GM18861 (cell line): ENCODE results near the gene ZBTB21.
"Not testable (repeated sequence)": the region's sequence is repeated elsewhere in the genome, so short reads cannot be mapped to it uniquely, and the experiment has no call there.

Experiments used
- ATAC-seq: cut with Tn5 transposase; IDR thresholded peaks from one replicate; pipeline ENCODE4 v1.9.1; 2021; ENCODE audit not compliant: unreplicated experiment

Gene ZBTB21

DNA sequence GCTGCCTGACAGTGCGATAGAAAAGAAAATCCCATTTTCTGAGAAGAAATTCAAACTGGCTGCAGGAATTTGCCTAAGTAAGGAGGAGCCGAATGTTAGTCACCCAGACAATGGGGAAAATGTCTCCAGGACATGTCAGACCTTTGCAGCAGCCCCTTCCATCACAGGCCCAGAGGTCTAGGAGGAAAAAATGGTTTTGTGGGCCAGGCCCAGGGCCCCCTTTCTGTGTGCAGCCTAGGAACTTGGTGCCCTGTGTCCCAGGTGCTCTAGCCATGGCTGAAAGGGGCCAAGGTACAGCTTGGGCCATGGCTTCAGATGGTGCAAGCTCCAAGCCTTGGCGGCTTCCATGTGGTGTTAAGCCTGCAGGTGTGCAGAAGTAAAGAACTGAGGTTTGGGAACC lies 14.6 kb downstream of the ZBTB21 start:
- no peak for ATAC-seq

- not testable (repeated sequence) for ATAC-seq
Measured at GRCh38 chr21:41994613-41995012, 15.5 kb downstream of the ZBTB21 start.

- ATAC-seq: no peak
Measured at GRCh38 chr21:41993744-41994143, 16.4 kb downstream of the ZBTB21 start.

DNA sequence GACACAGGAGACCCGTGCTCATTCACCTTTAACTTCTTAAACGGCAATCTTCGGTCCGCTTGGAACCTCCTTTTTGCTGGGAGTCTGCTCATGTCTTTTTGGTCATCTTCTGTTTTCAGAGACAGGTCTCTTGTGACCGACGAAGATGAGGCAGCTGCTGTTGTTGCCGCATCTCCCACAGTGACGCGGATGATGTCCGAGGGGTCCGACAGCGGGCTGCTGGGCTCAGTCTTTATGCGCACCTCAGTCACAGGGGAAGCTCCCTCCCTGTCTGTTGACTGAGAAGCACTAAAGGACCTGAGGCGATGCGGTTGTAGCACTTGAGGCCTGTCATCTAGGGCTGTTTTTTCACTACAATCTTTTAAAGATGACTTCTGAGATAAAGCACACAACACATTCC lies 17.6 kb downstream of the ZBTB21 start:
- no peak for ATAC-seq

DNA sequence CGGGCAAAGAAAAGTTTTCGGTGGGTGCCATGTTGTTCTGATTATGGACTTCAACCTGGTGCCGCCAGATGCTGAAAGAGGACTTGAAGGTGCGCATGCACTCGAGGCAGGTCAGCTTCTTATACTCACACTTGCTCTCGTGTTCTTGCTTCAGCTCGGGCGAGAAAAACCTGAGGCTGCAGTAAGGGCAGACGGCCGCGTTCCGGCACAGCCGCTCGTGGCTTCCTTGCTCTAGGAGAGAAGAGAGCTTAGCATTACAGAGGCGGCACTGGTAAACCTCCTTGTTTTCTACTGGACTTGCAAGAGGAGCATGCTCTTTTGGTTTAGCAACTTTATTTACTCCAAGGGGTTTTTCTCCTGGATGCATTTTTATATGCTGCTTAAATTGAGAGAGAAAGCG lies 18.5 kb downstream of the ZBTB21 start:
- no peak for ATAC-seq

- ATAC-seq: no peak
Measured at GRCh38 chr21:41989698-41990097, 20.5 kb downstream of the ZBTB21 start.

DNA sequence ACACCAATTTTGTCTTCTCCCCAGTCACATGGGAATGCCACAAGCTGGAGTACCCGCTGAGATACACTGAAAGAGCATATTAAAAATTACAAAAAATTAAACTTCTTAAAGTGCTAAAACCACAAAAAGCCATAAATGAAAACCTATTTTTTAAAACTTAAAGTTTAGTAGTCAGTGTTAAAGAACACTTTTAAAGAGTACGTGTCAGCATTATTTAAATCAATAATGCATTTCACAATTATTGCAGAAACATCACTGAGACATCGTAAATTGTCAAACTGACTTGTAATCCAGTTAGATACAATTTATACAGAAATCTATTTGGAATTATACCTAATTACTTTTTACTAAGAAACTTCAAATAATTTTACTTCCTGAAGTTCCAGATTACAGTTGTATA lies 22.9 kb downstream of the ZBTB21 start:
- no peak for ATAC-seq

- no peak for ATAC-seq
Measured at GRCh38 chr21:41985662-41986416, 24.3 kb downstream of the ZBTB21 start.

DNA sequence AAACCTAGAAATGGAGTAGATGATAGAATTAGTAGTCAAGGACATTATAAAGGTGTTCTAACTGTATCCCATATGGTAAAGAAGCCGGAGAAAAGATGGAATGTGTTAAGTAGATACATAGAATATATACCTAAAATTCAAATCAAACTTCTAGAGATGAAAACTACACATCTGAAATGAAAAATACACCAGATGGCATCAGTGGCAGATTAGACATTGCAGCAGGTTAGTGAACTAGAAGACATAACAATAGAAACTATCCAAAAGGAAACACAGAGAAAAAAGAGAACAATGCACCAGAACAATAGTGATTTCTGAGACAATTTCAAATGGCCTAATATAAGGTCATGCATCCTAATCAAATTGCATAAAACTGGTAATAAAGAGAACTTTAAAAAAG lies 26.9 kb downstream of the ZBTB21 start:
- no peak for ATAC-seq

- ATAC-seq: no peak
Measured at GRCh38 chr21:41980561-41980960, 29.6 kb downstream of the ZBTB21 start.

DNA sequence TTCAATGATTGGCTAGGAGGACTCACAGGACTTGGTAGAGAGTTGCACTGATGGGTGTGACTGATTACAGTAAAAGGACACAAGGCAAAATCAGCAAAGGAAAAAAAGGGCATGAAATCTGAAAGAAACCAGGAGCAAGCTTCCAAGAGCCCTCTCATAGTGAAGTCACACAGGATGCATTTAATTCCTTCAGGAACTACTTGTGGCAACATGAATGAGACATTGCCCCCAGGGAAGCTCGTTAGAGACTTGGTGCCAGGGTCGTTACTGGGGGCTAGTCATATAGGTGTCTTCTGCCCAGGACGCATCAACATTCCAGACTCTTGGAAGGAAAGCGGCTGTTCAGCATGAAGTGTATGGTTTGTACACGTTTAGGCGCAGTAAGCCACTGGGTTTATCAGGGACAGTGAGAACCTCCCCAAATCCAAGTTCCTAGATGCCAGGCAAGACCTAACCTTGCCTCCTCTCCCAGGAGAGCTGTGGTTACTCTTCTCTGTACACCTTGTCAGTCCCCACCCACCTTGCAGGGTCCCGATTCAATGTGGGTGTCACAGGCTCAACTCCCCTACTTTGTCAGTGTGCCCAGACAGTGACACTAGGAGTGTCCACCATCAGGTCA lies 30.3 kb downstream of the ZBTB21 start:
- no peak for ATAC-seq

DNA sequence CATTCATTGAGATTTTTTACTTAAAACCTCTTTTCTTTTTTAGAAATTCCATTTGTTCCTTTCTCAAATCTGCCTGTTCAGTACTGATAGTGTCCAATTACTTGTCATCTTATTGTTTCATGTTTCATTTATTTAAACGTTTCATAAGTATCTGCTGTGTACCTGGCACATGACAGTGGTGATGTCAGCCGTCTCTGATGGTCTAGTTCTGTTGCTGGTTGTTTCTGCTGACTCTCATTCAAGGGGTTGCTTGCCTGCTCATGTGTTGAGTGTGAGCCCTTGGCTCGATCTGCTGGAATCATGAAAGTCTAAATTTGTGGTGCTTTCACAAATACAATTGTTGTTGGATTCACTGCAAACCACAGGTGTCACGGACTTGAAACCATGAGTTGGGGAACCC lies 30.8 kb downstream of the ZBTB21 start:
- ATAC-seq: no peak

DNA sequence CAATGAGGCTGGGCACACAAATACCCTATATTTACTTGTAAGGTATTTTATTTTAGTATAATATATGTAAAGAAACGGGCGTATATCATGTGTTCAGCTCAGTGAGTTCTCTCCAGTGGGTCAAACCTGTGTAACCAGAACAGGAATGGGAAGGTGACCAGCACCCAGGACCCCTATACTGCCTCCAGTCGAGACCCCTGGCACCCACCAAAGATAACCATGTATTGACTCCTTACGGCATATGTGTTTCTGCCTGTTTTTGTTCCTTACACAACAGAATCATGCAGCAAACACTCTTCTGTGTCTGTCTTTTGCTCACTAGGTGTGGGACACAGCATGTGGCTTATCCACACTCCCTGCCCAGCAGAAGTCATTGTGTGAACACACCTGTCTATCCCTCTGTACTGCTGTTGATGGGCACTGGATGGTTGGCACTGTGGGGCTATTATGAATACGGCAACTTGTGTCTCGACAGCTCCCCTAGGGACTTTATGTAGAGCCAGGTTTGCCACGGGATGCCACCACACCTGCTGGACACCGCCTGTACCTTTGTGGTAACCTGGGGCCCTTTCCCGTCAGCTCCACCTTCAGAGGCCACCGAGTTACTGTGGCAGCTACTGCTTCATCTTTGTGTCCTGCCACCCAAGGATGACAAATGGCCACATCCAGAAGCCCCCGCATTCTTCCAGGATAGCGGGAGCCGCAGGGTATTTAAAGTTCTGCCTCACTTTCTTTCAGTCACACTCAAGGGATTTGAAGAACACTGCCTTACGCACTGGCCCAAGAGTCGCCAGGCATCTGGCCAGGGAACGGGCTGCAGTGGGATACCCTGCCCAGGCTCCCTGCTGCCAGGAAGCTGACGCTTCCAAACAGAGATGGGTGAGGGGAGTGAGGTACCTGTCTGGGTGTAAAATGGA lies 32.9 kb downstream of the ZBTB21 start:
- ATAC-seq: no peak

DNA sequence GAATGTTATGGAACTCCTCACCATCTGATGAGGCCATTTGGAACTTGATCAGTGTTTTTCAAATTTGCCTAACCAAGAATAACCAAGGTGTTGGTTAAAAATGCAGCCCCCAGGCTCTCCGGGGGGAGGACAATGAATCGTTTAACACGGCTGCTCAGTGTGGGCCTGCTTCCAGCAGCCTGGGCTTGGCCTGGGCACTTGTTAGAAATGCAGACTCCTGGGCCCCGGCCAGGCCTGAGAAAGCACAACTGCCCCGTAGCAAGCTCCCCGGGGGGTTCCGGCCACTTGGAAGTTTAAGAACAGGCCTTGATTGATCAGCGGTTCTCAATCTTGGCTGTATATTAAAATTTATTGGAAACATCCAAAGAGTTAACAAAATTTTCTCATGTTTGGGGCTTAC lies 33.5 kb downstream of the ZBTB21 start:
- no peak for ATAC-seq

GRCh38 chr21:41975391-41976272 lies 34.5 kb downstream of the ZBTB21 start:
- ATAC-seq: no peak

GRCh38 chr21:41974752-41975053 lies 35.5 kb downstream of the ZBTB21 start:
- ATAC-seq: no peak

DNA sequence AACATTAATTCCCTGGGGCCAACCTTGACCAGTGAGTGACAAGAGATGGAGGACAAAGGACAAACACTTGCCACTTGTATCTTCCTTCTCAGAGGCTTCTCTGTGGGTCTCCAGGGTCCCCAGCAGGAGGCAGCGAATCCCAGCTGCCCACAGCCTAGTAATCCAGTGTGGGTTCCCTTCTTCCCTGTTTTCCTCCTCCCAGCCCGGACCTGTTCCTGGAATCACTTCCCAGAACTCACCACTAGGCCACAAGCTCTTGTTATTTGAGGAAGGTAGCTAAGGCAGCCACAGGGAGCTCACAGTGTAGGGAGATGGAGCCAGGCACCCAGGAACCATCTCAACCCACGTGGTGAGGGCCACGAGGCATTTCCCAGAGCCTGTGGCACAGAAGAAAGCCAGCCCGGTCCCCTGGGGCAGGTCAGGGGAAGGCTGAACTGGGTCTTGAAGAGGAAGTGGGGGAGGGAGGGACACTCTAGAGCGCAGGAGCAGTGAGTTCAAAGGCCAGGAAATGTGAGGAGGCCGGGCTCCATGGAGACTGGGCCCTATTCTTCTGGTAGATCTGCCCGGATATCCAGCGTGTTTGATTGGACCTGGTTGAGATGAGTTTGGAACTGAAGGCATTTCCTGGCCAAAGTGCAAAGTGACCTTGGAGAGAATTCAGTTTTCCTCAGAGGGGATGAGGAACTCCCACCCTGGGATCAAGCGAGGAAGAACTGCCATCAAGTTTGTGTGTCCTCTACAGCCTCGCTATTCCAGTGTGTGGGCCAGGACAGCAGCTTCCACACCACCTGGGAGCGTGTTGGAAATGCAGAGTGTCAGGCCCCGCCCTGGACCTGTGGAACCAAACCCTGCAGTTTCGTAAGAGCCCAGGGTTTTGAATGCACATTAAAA lies 36.1 kb downstream of the ZBTB21 start:
- no peak for ATAC-seq

- no peak for ATAC-seq
Measured at GRCh38 chr21:41973427-41973831, 36.7 kb downstream of the ZBTB21 start.

GRCh38 chr21:41972511-41973205 lies 37.5 kb downstream of the ZBTB21 start:
- no peak for ATAC-seq
